ENCODE measurements around the gene ARHGAP36.

The ARHGAP36 gene

GRCh38 chrX:131072871-131073571 lies 14.9 kb downstream of the ARHGAP36 start:
- DNase-seq, result no peak

- no peak for DNase-seq
Observed at GRCh38 chrX:131073607-131074006, 15.5 kb downstream of the ARHGAP36 start.

- no peak for DNase-seq
Observed at GRCh38 chrX:131081772-131082740, 23.9 kb downstream of the ARHGAP36 start.

GRCh38 chrX:131083510-131084142 lies 25.5 kb downstream of the ARHGAP36 start:
- DNase-seq, result no peak

- DNase-seq, result no peak
Observed at GRCh38 chrX:131084145-131084544, 26.0 kb downstream of the ARHGAP36 start.

- DNase-seq, result no peak
Observed at GRCh38 chrX:131136776-131137175, 78.6 kb downstream of the ARHGAP36 start.

- DNase-seq, result no peak
Observed at GRCh38 chrX:131139072-131139471, 80.9 kb downstream of the ARHGAP36 start.

Data from KG1 (cell line).